GM21576 (cell line): ENCODE measurements around the gene SLC35F3.
"Not testable (repeated sequence)": the region's sequence is repeated elsewhere in the genome, so short reads cannot be mapped to it uniquely, and the experiment has no call there.

Experiments
- ATAC-seq: cut with Tn5 transposase; IDR thresholded peaks from one replicate; pipeline ENCODE4 v1.9.1; 2021; ENCODE audit warnings: mild to moderate bottlenecking, moderate library complexity; ENCODE audit not compliant: unreplicated experiment

Gene SLC35F3

GRCh38 chr1:234243521-234244260 is 339.2 kb downstream of the SLC35F3 start:
- ATAC-seq: no peak

- ATAC-seq: no peak
These were observed 340.0 kb downstream of the SLC35F3 start for GRCh38 chr1:234244482-234244881.

- peak; percentile 92 for ATAC-seq
These were observed 342.2 kb downstream of the SLC35F3 start for GRCh38 chr1:234246638-234247116.

GRCh38 chr1:234247746-234248145 is 343.3 kb downstream of the SLC35F3 start:
- ATAC-seq: not testable (repeated sequence)

- no peak for ATAC-seq
These were observed 346.3 kb downstream of the SLC35F3 start for GRCh38 chr1:234250747-234251146.

- ATAC-seq: no peak
These were observed 349.3 kb downstream of the SLC35F3 start for GRCh38 chr1:234253732-234254131.

- no peak for ATAC-seq
These were observed 351.9 kb downstream of the SLC35F3 start for GRCh38 chr1:234256359-234256758.

- ATAC-seq: no peak
These were observed 353.6 kb downstream of the SLC35F3 start for GRCh38 chr1:234258071-234258470.

- no peak for ATAC-seq
These were observed 356.1 kb downstream of the SLC35F3 start for GRCh38 chr1:234260578-234260977.

GRCh38 chr1:234261545-234261944 is 357.1 kb downstream of the SLC35F3 start:
- no peak for ATAC-seq

- ATAC-seq: no peak
These were observed 357.7 kb downstream of the SLC35F3 start for GRCh38 chr1:234262007-234262753.

- no peak for ATAC-seq
These were observed 358.3 kb downstream of the SLC35F3 start for GRCh38 chr1:234262754-234263105.

- no peak for ATAC-seq
These were observed 360.4 kb downstream of the SLC35F3 start for GRCh38 chr1:234264832-234265231.

GRCh38 chr1:234265321-234265720 is 360.8 kb downstream of the SLC35F3 start:
- ATAC-seq: no peak

- no peak for ATAC-seq
These were observed 361.4 kb downstream of the SLC35F3 start for GRCh38 chr1:234265861-234266260.

GRCh38 chr1:234270093-234270492 is 365.6 kb downstream of the SLC35F3 start:
- no peak for ATAC-seq

- ATAC-seq: no peak
These were observed 366.2 kb downstream of the SLC35F3 start for GRCh38 chr1:234270581-234271242.

GRCh38 chr1:234271243-234271606 is 366.7 kb downstream of the SLC35F3 start:
- ATAC-seq: peak; percentile 98

GRCh38 chr1:234272656-234273312 is 368.3 kb downstream of the SLC35F3 start:
- no peak for ATAC-seq

GRCh38 chr1:234273981-234274380 is 369.5 kb downstream of the SLC35F3 start:
- ATAC-seq: no peak

GRCh38 chr1:234276151-234276788 is 371.8 kb downstream of the SLC35F3 start:
- ATAC-seq: no peak
